ENCODE measurements around the gene PLCH1. TPM values are rescaled to one million over a fixed set of nuclear protein-coding genes. Genes with fewer than 3 reads are reported as not detected.

Gene PLCH1
- total and polyA plus RNA-seq, 9 of the 15 experiments (the other 6 are each of a cell fraction or from before 2014, with no cell fraction given) = 0.17 to 0.62 (median 0.40) TPM

- TF ChIP-seq GTF2F1 (IDR thresholded peaks at IDR 0.05; ENCODE audit: low read depth, low read length) = no peak
- peak in 2 of 3 experiments; percentile 13 to 44; a peak in 3 of 6 replicates for TF ChIP-seq CTCF (IDR thresholded peaks at IDR 0.05 in 2 of 3, conservative IDR thresholded peaks at IDR 0.05 in 1 of 3; ENCODE audit: insufficient read depth in 2 of 3, low read depth in 1 of 3, low read length in 3 of 3)
- TF ChIP-seq HMBOX1 (IDR thresholded peaks at IDR 0.05) = no peak
- no peak for TF ChIP-seq ID3 (CRISPR knock-in tag; IDR thresholded peaks at IDR 0.05)
- no peak for TF ChIP-seq ID3 (tag; IDR thresholded peaks at IDR 0.05)
- no peak for TF ChIP-seq SAP30 (IDR thresholded peaks at IDR 0.05; ENCODE audit: borderline replicate concordance, insufficient read depth, low read depth, low read length, poor library complexity, severe bottlenecking)
- TF ChIP-seq ZNF354B (CRISPR knock-in tag; IDR thresholded peaks at IDR 0.05) = no peak
- TF ChIP-seq NFIC (IDR thresholded peaks at IDR 0.05) = peak; percentile 26
- TF ChIP-seq MEIS2 (IDR thresholded peaks at IDR 0.05; ENCODE audit: partially characterized antibody) = peak; percentile 43
- TF ChIP-seq RAD21 (CRISPR knock-in tag; conservative IDR thresholded peaks at IDR 0.05 in 1 of 2, IDR thresholded peaks at IDR 0.05 in 1 of 2) = peak in 1 of 2 experiments; percentile 51; a peak in 2 of 4 replicates
- TF ChIP-seq KDM5B (IDR thresholded peaks at IDR 0.05; ENCODE audit: insufficient replicate concordance, low read depth, low read length) = no peak
- TF ChIP-seq PBX2 (CRISPR knock-in tag; IDR thresholded peaks at IDR 0.05; ENCODE audit: low read depth) = no peak
- TF ChIP-seq PBX2 (tag; conservative IDR thresholded peaks at IDR 0.05; ENCODE audit: low read depth) = 0 out of 2 replicates have a peak, but pooled peaks have one; percentile 19
- Histone ChIP-seq H3K27ac (ENCODE audit: extremely low read depth, low read depth, low read length) (no peak overlapping the region), H3K27me3 (ENCODE audit: control insufficient read depth in 2 of 2, insufficient read depth in 2 of 2, low read length in 2 of 2) (no peaks in the 10 kb centered on the region), H3K4me1 (replicated peaks in 1 of 2; ENCODE audit: control insufficient read depth in 2 of 2, insufficient read depth in 2 of 2, low read length in 2 of 2) (peaks cover 6 to 12% of the 10 kb centered on the region in 2 experiments; a peak in 3 of 5 replicates), H3K4me3 (no peak overlapping the region), H3K9ac (ENCODE audit: insufficient read depth in 1 of 2, low read depth in 2 of 2, low read length in 2 of 2) (no peak overlapping the region), H3K79me2 (ENCODE audit: control insufficient read depth, insufficient read depth, low read length) (no peaks in the 10 kb centered on the region), H3K36me3 (ENCODE audit: control insufficient read depth, insufficient read depth, low read length) (no peaks in the 10 kb centered on the region), H3K9me3 (replicated peaks; ENCODE audit: control insufficient read depth, insufficient read depth, low read depth, low read length) (no peaks in the 10 kb centered on the region), H4K20me1 (replicated peaks; ENCODE audit: control insufficient read depth, insufficient read depth, low read length) (no peaks in the 10 kb centered on the region), H3K4me2 (ENCODE audit: insufficient read depth, low read length) (no peak overlapping the region), H3K9me1 (ENCODE audit: control insufficient read depth, insufficient read depth, low read length) (no peaks in the 10 kb centered on the region), H2AFZ (ENCODE audit: low read depth, low read length) (no peak overlapping the region)
- no TSS peak for BruUV-seq (replicated peaks)
- peak; percentile 48; the same call in 1 of the 3 replicates for ATAC-seq
- CTCF ChIA-PET (ENCODE audit: low intra/inter-chr PET ratio) = interaction anchor here (0.7 kb wide), 1 partner anchor 67 kb away, joined by 5 read pairs; the partner anchor contains the start of gene C3orf33
- intact Hi-C loops (cut with micrococcal nuclease) = no loop called here
- in situ Hi-C loops (cut with MboI) = no loop called here
- POLR2A ChIA-PET = interaction anchor here (0.7 kb wide), 1 partner anchor 173 kb away, joined by 3 read pairs; no protein-coding TSS in a partner anchor
- WGBS (ENCODE audit: insufficient coverage, low coverage, missing lambda C conversion rate) = 11% methylated on average over 5 of the region's 5 CpGs
- peak; percentile 11 for FAIRE-seq
- peak in 2 of 4 experiments; percentile 29 to 43 for DNase-seq (ENCODE audit: extremely low read depth in 1 of 4, low spot score in 3 of 4)
Measured at GRCh38 chr3:155739154-155739553, 5.7 kb downstream of the PLCH1 start.

All from K562 (cell line).